Jurkat, Clone E6-1 (cell line): ENCODE measurements around the gene RASSF8.

Experiments
- DNase-seq: peaks from one replicate; pipeline ENCODE4 v3.0.0-alpha.2; 2011; ENCODE audit warnings: low read depth, low spot score
- H3K4me3 ChIP-seq: 2 replicates; pipeline ENCODE4 v1.5.1; 2011; ENCODE audit warnings: mild to moderate bottlenecking, low read length, control low read depth, moderate library complexity

RASSF8 gene

GRCh38 chr12:25959071-25959961 lies 834 bp downstream of the RASSF8 start:
- DNase-seq, result no peak
- peak overlapping the region; percentile 27 for H3K4me3 ChIP-seq

- no peak overlapping the region for H3K4me3 ChIP-seq
- no peak for DNase-seq
These were observed 1.7 kb downstream of the RASSF8 start for GRCh38 chr12:25960143-25960542.

GRCh38 chr12:25960961-25961360 lies 2.5 kb downstream of the RASSF8 start:
- DNase-seq, result no peak
- no peak overlapping the region for H3K4me3 ChIP-seq

GRCh38 chr12:25962932-25963525 lies 4.5 kb downstream of the RASSF8 start:
- no peak overlapping the region for H3K4me3 ChIP-seq
- DNase-seq, result no peak

- no peak for DNase-seq
- no peak overlapping the region for H3K4me3 ChIP-seq
These were observed 7.2 kb downstream of the RASSF8 start for GRCh38 chr12:25965682-25966081.

GRCh38 chr12:25970082-25970481 lies 11.6 kb downstream of the RASSF8 start:
- no peak overlapping the region for H3K4me3 ChIP-seq
- DNase-seq, result no peak

GRCh38 chr12:25970916-25971653 lies 12.6 kb downstream of the RASSF8 start:
- DNase-seq, result no peak
- H3K4me3 ChIP-seq, result no peak overlapping the region

- no peak for DNase-seq
- H3K4me3 ChIP-seq, result no peak overlapping the region
These were observed 13.2 kb downstream of the RASSF8 start for GRCh38 chr12:25971654-25972041.

- H3K4me3 ChIP-seq, result no peak overlapping the region
- DNase-seq, result no peak
These were observed 14.3 kb downstream of the RASSF8 start for GRCh38 chr12:25972783-25973182.

GRCh38 chr12:25975179-25975578 lies 16.7 kb downstream of the RASSF8 start:
- DNase-seq, result no peak
- no peak overlapping the region for H3K4me3 ChIP-seq

GRCh38 chr12:25975682-25976081 lies 17.2 kb downstream of the RASSF8 start:
- H3K4me3 ChIP-seq, result no peak overlapping the region
- no peak for DNase-seq

- DNase-seq, result no peak
- H3K4me3 ChIP-seq, result no peak overlapping the region
These were observed 17.8 kb downstream of the RASSF8 start for GRCh38 chr12:25976289-25976688.

GRCh38 chr12:25977047-25977446 lies 18.6 kb downstream of the RASSF8 start:
- no peak for DNase-seq
- H3K4me3 ChIP-seq, result no peak overlapping the region

GRCh38 chr12:25979059-25979458 lies 20.6 kb downstream of the RASSF8 start:
- no peak for DNase-seq
- no peak overlapping the region for H3K4me3 ChIP-seq

- H3K4me3 ChIP-seq, result no peak overlapping the region
- no peak for DNase-seq
These were observed 21.1 kb downstream of the RASSF8 start for GRCh38 chr12:25979563-25979962.

- DNase-seq, result no peak
- H3K4me3 ChIP-seq, result no peak overlapping the region
These were observed 21.6 kb downstream of the RASSF8 start for GRCh38 chr12:25980035-25980434.

GRCh38 chr12:25981597-25981996 lies 23.1 kb downstream of the RASSF8 start:
- DNase-seq, result no peak
- H3K4me3 ChIP-seq, result no peak overlapping the region

- H3K4me3 ChIP-seq, result no peak overlapping the region
- DNase-seq, result no peak
These were observed 23.9 kb downstream of the RASSF8 start for GRCh38 chr12:25982416-25982815.

- no peak for DNase-seq
- H3K4me3 ChIP-seq, result no peak overlapping the region
These were observed 25.1 kb downstream of the RASSF8 start for GRCh38 chr12:25983625-25984024.

- H3K4me3 ChIP-seq, result no peak overlapping the region
- DNase-seq, result no peak
These were observed 26.3 kb downstream of the RASSF8 start for GRCh38 chr12:25984759-25985158.
